ENCODE data around the gene PARD3B.

- no peak for TF ChIP-seq CTCF (IDR thresholded peaks at IDR 0.05)
- no peak for TF ChIP-seq POLR2A (IDR thresholded peaks at IDR 0.05)
- TF ChIP-seq POLR2AphosphoS5 (IDR thresholded peaks at IDR 0.05), result no peak
Measured at GRCh38 chr2:204654669-204655068, 109.4 kb downstream of the PARD3B start.

All from transverse colon (tissue), 4 donors.